Activated CD4-positive, CD25-positive, alpha-beta regulatory T cell treated with anti-CD3 and anti-CD28 coated beads, Interleukin-2, amount 50 U/mL, for 24 hours (primary cell): ENCODE results near the gene ZNF786.
"Not testable (repeated sequence)": the region's sequence is repeated elsewhere in the genome, so short reads cannot be mapped to it uniquely, and the experiment has no call there.

Experiments
- ATAC-seq, 2 donors: fragments of 150-1000 bp; cut with Tn5 transposase; one replicate each; pipeline ENCODE4 v1.10.0; 2021; ENCODE audit warnings: mild to moderate bottlenecking in 1 of 2, moderate library complexity in 1 of 2

ZNF786 gene

DNA sequence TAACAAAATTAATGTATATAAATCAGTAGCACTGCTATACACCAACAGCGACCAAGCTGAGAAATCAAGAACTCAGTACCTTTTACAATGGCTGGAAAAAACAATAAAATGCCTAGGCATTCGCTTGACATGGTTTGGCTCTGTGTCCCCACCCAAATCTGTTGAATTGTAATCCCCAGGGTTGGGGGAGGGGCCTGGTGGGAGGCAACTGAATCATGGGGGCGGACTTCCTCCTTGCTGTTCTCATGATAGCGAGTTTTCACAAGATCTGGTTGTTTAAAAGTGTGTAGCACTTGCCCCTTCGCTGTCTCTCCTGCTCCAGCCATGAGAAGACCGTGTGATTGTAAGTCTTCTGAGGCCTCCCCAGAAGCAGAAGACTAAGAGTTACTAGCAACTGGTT lies 8.6 kb downstream of the ZNF786 start:
- ATAC-seq: no peak

DNA sequence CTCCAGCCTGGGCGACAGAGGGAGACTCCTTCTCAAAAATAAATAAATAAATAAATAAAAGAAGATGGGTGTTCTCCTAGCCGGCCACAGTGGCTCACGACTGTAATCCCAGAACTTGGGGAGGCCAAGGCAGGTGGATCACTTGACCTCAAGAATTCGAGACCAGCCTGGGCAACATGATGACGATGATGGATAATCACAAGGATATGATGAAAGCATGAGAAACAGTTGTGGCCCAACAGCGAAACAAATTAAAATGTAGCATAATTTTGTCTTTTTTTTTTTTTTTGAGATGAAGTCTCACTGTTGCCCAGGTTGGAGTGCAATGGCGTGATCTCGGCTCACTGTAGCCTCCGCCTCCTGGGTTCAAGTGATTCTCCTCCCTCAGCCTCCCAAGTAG lies 12.9 kb downstream of the ZNF786 start:
- no peak for ATAC-seq

DNA sequence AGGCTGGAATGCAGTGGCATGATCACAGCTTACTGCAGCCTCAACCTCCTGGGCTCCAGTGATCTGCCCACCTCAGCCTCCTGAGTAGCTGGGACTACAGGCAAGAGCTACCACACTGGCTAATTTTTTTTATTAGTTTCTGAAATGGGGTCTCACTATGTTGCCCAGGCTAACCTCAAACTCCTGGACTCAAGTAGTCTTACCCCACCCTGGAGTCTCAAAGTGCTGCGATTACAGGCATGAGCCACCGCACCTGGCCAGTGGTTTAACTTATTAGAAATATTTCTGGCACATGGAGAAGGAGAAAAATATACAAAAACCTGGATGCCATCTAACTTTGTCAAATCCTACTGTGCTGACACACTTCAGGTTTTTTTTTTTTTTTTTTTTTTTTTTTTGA lies 15.2 kb downstream of the ZNF786 start:
- no peak for ATAC-seq

DNA sequence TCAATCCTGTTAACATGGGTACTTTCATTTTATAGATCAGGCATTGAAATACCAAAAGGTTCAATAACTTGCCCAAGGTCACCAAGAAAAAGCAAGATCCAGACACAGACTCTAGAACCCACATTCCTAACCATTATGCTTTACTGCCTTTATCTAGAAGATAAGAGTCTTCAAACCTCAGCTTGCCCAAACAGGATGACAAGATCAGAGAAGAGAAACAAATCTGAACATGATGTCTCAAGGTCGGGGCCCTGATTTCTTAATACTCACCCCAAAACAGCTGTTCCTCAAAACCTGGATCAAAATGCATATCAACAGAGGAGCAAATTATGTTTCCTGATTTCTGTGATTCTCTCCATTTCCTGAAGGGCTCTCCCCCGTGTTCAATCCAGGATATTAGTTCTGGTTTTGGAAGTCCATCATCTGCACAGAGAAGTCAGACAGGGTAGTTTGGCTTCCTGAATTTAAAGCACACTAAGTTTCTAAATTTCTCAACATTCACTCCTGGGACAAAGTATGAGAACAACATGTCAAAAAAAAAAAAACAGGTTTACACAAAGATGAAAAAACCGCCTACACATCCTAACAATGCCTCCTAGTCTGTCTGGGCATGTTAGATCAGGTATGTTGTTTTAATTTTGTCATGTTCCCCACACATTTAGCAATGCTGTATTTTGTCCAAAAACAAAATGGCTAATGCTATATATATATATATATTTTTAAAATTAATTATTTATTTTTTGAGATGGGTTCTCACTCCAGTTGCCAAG lies 16.2 kb downstream of the ZNF786 start:
- ATAC-seq: no peak

DNA sequence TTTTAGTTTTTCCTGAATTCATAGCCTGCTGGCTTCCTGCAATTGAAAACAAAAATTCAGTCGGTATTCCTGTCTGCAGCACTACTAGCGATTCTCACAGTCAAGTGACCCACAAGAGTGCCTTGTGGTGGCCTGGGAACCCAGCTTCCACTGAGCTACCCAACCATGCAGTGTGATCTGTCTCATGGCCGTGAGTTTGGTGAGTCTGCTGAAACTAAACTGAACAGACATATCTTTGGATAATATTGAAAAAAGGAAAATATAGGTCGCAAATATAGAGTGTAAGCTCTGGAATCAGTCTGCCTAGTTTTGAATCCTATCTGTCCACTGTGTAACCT lies 18.1 kb downstream of the ZNF786 start:
- no peak for ATAC-seq

DNA sequence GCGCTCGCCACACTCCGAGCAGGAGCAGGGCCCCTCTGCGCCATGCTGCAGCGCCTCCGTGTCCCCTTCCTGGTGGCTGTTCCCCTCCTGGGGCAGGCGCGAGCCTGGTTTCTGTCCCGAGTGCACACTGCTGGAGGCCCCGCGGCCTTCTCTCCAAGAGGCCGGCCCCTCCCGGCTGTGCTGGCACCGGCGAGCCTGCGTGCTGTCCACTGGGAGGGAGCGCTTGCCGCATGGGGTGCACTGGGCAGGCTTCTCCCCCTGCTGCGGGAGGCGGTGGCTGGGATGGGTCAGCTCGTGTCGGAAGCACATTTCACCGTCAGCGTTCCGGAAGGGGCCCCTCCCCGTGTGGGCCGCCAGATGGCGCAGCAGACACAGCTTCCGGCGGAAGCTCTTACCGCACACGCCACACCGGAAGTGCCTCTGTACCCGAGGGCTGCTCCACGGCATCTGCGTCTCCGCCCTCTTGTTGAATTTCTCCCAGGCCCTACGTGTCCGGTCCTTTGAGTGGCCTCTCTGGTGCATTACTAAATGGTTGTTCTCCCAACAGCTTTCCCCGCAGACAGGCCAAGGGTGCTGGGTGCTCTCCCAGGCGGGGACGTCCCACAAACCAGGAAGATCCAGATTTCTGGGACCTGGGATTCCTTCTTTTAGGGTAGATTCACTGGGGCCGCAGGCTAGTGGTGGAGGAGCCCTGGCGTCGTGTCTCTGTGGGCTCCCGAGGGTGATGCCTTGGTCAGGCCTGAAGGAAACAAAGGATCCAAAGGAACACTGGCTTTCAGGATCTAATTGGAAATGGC lies 18.7 kb downstream of the ZNF786 start:
- peak; percentile 69 to 82 for ATAC-seq

DNA sequence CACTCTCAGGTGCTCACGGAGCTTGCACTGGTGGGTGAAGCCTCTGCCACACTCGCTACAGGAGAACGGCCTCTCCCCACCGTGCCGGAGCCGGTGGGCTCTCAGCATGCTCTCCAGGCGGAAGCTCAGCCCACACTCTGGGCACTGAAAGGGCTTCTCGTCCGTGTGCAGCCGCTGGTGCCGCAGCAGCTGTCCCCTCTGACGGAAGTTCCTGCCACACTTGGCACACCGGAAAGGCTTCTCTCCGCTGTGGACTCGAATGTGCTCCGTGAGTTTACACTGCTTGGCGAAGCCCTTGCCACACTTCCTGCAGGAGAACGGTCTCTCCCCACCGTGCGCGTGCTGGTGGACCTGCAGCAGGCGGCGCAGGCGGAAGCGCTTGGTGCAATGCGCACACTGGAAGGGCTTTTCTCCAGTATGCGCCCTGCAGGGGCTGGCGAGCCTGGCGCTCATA lies 19.3 kb downstream of the ZNF786 start:
- ATAC-seq: no peak

DNA sequence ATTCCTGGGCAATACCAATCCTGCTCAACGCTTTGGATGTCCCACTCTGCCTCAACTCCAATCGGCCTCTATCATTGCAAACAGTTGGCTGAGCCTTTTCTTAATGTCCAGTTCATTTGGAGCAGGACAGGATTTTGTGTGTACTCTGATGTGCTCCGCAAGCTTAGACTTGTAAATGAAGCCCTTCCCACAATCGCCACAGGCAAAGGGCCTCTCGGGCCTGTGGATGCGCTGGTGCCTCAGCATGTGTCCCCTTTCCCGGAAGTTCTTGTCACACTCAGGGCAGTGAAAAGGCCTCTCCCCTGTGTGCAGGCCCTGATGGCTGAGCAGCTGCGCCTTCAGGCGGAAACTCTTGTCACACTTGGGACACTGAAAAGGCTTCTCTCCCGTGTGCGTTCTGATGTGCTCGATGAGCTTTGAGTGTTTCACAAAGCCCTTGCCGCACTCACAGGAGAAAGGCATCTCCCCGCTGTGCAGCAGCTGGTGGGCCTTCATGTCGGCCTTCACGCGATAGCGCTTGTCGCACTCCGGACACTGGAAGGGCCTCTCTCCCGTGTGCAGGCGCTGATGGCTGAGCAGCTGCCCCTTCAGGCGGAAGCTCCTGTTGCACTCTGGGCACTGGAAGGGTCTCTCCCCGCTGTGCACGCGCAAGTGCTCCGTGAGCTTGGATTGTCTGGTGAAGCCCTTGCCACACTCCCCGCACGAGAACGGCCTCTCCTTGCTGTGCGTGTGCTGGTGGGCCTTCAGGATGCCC lies 20.0 kb downstream of the ZNF786 start:
- no peak for ATAC-seq

DNA sequence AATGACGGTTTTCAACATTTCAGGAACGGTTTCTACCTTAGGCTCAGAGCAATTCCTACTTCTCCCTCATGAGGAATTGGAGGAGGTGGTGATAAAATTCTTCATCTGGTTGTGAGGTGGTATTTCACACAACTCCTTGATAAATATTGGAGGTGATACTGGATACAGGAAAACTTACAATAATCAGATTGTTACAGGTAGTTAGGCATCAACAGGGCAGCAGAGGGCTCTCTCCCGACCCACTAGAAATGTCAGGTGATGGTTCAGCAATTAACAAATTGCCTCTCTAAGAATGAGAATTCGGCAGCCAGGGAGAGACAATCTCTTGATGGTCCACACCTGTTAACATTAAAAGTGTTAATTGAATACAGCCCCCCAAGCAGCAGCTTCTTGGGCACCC lies 22.6 kb downstream of the ZNF786 start:
- no peak for ATAC-seq

DNA sequence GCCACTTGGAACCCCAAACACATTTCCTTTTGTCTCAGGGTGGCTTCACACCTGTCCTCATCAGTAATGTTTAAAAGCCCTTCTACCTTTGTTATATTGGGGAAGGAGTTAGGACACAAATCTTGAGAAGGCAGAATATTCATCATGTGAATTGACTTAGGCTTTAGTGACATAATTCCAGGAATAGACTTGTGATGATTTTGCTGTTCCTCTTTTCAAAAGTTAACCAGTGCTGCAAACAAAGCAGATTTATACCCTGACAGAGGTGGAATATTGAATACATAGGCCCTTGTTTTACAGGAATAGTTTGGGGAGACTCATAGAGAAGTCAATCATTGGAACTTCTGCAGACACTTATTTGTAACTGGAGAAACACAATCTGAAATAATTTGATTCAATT lies 27.0 kb downstream of the ZNF786 start:
- no peak for ATAC-seq

DNA sequence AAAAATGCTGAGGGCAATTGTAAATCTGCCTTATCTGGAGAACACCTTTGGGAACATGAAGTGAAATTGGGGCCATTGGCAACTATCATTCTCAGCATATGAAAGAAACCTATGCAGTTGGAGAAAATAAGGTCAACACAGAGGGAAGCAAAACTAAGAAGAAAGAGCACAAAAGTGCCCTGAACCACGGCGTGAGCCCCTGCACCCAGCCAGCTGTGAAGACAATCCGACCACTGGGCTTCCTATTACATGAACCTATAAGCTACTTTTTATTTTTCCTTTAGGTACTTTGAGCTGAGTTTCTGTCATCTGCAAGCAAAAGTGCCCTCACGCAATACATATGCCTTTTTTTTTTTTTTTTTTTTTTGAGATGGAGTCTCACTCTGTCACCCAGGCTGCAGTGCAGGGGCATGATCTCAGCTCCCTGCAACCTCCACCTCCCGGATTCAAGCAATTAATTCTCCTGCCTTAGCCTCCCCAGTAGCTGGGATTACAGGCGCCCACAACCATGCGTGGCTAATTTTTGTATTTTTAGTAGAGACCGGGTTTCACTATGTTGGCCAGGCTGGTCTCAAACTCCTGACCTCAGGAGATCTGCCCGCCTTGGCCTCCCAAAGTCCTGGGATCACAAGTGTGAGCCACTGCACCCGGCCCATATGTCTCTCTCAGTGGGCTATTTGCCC lies 28.2 kb downstream of the ZNF786 start:
- not testable (repeated sequence) for ATAC-seq

DNA sequence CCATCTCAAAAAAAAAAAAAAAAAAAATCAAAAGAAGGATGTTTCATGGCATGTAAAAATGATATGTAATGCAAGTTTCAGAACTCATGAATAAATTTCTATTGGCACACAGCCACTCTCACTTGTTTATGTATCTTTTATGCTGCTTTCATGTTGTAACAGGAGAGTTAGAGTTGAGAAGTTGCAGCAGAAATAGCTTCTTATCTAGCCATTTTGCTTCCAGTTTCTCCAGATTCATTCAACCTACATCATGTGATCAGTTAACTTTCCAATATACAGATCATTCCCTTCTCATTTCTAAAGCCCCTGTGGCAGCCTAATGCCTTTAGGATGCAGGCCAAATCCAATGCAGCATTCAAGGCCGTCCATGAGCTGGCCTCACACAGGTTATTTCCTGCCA lies 30.4 kb downstream of the ZNF786 start:
- ATAC-seq: no peak

DNA sequence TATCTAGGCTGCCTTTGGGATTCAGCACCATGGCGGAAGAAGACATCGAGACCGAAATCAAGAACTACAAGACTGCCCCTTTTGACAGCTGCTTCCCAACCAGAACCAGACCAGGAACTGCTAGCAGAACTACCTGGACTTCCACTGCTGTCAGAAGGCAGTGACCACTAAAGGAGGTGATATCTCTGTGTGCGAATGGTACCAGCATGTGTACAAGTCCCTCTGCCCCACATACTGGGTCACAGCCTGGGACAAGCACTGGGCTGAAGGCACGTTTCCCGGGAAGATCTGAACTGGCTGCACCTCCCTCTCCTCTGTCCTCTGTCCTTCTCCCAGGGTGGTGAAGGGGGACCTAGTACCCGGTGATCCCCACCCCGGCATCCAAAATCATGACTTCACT lies 36.6 kb downstream of the ZNF786 start:
- no peak for ATAC-seq

DNA sequence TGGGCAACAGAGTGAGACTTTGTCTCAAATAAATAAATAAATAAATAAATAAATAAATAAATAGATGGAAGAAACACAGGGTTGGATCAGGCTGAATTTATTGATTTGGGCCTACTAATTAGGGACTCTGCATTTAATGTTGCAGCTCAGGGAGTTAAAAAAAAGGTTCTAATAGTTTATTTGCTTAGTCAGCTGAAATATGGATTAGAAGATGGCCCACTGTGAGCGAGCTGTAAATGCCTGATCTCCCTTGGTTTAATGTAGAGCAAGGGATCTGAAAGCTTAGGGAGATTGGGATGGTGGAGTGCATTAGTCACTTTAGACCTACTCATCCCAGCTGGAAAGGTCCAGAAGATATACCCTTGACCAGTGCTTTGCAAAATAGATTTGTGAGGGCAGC lies 37.1 kb downstream of the ZNF786 start:
- ATAC-seq: no peak

DNA sequence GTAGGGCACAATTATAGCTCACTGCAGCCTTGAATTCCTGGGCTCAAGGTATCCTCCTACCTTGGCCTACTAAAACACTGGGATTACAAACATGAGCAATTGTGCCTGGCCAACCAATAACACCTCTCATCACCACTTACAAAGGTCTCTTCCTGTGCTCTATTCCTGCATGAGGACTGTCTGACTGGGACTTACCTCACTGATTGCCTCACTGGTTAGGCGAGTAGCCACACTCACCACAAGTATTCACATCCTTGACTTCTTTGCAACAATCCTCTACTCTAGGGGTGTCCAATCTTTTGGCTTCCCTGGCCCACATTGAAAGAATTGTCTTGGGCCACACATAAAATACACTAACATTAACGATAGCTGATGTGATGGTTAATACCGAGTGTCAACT lies 39.6 kb downstream of the ZNF786 start:
- no peak for ATAC-seq

DNA sequence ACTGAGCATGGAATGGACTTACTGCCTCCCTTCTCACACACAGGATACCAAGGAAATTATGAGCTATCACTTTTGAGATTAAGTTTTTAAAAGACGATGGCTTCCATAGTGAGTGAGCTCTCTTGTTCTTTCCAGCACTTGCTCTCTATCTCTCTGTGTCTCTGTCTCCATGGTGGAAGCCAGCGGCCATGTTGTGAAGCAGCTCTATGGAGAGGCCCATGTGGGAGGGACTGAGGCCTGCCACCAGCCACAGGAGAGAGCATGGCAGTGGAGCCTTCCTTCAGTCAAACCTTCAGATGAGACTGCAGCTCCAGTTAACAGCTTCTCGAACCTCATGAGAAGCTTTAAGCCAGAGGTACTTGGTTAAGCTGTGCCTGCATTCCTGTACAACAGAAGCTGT lies 41.7 kb downstream of the ZNF786 start:
- ATAC-seq: no peak

DNA sequence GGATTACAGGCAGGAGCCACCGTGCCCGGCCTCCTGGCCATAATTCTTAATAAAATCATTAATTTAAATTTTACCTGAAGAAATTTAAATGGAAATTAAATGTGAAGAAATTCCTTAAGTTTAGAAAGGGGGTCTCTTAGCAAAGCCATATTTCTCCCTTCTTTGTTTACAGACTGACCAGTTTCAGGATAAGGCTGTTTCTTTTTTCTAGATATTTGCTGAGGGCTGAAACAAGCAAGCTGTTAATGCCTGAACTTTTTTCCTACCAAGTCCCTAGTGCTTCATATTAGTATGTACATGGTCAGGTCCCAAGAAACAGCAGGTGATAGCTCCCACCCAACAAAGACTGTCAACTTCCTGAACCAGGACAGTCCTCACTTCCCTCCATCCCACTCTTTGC lies 44.1 kb downstream of the ZNF786 start:
- ATAC-seq: no peak

DNA sequence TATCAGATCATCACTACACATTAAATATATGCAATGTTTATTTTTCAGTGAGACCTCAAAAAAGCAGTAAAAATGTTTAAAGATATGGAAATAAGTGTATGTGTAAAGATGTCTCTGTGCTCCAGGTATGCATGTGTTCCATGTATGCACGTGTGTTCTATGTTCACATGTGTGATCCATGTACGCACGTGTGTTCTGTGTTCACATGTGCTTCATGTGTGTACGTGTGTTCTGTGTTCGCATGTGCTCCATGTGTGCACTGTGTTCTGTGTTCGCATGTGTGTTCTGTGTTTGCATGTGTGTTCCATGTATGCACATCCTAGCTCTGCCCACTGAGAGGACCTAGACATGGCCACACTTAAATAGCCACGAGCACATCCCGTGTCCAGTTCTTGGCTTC lies 46.6 kb downstream of the ZNF786 start:
- ATAC-seq: no peak

DNA sequence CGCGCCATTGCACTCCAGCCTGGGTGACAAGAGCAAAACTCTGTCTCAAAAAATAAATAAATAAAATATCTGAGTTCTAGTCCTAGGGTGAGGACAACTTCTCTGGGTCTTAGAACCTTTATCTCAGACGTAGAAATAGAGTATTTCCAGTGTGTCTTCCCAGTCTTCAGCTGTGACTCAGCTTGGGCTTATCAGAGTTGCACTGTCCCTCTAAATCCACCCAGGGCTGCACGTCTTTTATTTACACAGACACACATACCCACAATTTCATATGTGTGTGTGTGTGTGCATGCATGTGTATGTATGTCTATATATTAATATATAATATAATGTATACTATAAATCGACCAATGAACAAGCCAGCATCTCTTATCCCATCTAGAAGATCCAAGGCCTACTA lies 49.2 kb downstream of the ZNF786 start:
- ATAC-seq: no peak

DNA sequence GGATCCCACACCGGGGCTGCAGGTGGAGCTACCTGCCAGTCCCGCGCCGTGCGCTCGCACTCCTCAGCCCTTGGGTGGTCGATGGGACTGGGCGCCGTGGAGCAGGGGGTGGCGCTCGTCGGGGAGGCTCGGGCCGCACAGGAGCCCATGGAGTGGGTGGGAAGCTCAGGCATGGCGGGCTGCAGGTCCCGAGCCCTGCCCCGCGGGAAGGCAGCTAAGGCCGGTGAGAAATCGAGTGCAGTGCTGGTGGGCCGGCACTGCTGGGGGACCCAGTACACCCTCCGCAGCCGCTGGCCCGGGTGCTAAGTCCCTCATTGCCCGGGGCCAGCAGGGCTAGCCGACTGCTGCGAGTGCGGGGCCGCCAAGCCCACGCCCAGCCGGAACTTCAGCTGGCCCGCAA lies 51.9 kb downstream of the ZNF786 start:
- ATAC-seq: not testable (repeated sequence)

DNA sequence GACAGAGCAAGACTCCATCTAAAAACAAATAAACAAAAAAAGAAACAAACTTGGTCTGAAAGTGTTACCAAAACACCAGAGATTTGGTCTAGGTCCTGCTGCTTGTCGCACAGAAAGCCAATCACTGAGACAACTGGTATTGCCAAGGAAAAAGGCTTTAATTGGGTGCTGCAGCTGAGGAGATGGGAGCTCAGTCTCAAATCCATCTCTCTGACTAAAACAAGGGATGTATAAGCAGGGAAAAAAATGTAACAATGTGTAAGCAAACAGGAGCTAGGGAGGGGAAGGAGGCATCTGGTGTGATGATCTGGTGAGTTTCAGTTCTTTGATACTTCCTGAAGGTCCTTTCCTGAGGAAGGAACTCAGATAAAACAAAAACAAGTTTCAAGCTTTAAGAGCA lies 53.8 kb downstream of the ZNF786 start:
- ATAC-seq: no peak

DNA sequence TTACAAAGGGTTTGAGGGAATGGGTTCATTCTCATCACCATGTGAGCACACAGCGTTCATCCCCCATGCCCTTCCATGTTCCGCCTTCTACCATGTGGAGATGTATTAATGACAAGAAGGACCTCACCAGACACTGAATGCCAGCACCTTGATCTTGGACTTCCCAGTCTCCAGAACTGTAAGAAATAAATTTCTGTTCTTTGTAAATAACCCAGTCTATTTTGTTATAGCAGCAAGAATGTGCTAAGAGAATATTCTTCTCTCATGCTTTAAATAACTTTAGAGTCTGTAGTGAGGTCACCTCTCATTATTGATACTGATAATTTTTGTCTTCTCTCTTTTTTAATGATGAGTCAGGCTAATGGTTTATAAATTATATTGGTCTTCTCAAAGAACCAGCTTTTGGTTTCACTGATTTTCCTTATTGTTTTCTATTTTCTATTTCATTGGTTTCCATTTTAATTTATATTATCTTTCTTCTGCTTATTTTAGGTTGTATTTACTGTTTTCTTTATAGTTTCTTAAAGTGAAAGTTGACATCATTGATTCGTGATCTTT lies 59.1 kb downstream of the ZNF786 start:
- ATAC-seq: no peak

DNA sequence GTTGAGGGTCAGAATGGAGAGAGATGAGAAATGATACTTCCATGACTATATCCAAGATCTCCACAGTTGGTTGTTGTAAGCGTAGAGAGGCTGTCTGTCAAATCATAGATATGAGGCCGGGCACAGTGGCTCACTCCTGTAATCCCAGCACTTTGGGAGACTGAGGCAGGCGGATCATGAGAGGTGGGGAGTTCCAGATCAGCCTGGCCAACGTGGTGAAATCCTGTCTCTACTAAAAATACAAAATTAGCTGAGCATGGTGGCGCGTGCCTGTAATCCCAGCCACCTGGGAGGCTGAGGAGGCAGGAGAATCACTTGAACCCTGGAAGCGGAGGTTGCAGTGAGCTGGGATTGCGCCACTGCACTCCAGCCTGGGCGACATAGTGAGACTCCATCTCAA lies 60.1 kb downstream of the ZNF786 start:
- ATAC-seq: not testable (repeated sequence)
